ENCODE results near the gene CXADR. TPM values are rescaled to one million over a fixed set of nuclear protein-coding genes. Genes with fewer than 3 reads are reported as not detected.
"Not testable (repeated sequence)": the region's sequence is repeated elsewhere in the genome, so short reads cannot be mapped to it uniquely, and the experiment has no call there.

CXADR gene
- total RNA-seq, 1 experiment from 2014 or later = 119 TPM

GRCh38 chr21:17513214-17514123 lies 626 bp downstream of the CXADR start:
- peak; percentile 31 for DNase-seq (ENCODE audit: low spot score)
- peak; percentile 3; the same call in 1 of the 2 replicates for ATAC-seq
- peak overlapping the region; percentile 85 for H3K4me3 Mint-ChIP-seq
- no peaks in the 10 kb centered on the region for H3K27me3 Mint-ChIP-seq (ENCODE audit: low read depth)
- ChIA-PET CTCF (interaction anchor here (1.0 to 2.6 kb wide), 5 partner anchors 23 to 105 kb away, joined by 3 to 11 read pairs (median 4); no protein-coding TSS in a partner anchor), POLR2A (interaction anchor here (0.8 to 0.9 kb wide), 2 partner anchors 15 to 41 kb away, joined by 3 read pairs; no protein-coding TSS in a partner anchor)
- H3K9me3 Mint-ChIP-seq = no peaks in the 10 kb centered on the region
- H3K36me3 Mint-ChIP-seq = peaks cover 21% of the 10 kb centered on the region
- peaks cover 55% of the 10 kb centered on the region for H3K4me1 Mint-ChIP-seq
- TF ChIP-seq SMAD3 (CRISPR knock-in tag; IDR thresholded peaks at IDR 0.05; ENCODE audit: borderline replicate concordance) = 0 out of 2 replicates have a peak, but pooled peaks have one; percentile 3
- no peak for TF ChIP-seq SOX15 (CRISPR knock-in tag; IDR thresholded peaks at IDR 0.05)
- TF ChIP-seq, protein P1, sequence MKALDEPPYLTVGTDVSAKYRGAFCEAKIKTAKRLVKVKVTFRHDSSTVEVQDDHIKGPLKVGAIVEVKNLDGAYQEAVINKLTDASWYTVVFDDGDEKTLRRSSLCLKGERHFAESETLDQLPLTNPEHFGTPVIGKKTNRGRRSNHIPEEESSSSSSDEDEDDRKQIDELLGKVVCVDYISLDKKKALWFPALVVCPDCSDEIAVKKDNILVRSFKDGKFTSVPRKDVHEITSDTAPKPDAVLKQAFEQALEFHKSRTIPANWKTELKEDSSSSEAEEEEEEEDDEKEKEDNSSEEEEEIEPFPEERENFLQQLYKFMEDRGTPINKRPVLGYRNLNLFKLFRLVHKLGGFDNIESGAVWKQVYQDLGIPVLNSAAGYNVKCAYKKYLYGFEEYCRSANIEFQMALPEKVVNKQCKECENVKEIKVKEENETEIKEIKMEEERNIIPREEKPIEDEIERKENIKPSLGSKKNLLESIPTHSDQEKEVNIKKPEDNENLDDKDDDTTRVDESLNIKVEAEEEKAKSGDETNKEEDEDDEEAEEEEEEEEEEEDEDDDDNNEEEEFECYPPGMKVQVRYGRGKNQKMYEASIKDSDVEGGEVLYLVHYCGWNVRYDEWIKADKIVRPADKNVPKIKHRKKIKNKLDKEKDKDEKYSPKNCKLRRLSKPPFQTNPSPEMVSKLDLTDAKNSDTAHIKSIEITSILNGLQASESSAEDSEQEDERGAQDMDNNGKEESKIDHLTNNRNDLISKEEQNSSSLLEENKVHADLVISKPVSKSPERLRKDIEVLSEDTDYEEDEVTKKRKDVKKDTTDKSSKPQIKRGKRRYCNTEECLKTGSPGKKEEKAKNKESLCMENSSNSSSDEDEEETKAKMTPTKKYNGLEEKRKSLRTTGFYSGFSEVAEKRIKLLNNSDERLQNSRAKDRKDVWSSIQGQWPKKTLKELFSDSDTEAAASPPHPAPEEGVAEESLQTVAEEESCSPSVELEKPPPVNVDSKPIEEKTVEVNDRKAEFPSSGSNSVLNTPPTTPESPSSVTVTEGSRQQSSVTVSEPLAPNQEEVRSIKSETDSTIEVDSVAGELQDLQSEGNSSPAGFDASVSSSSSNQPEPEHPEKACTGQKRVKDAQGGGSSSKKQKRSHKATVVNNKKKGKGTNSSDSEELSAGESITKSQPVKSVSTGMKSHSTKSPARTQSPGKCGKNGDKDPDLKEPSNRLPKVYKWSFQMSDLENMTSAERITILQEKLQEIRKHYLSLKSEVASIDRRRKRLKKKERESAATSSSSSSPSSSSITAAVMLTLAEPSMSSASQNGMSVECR (CRISPR knock-in tag; IDR thresholded peaks at IDR 0.05; ENCODE audit: borderline replicate concordance) = peak; percentile 9; the same call in 1 of the 2 replicates
- TF ChIP-seq, protein P2, sequence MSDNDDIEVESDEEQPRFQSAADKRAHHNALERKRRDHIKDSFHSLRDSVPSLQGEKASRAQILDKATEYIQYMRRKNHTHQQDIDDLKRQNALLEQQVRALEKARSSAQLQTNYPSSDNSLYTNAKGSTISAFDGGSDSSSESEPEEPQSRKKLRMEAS (CRISPR knock-in tag; IDR thresholded peaks at IDR 0.05) = no peak
- H3K27ac Mint-ChIP-seq = peak overlapping the region; percentile 96

- peaks cover 63% of the 10 kb centered on the region for H3K4me1 Mint-ChIP-seq
- no peak for DNase-seq (ENCODE audit: low spot score)
- CTCF ChIA-PET = interaction anchor here (1.0 to 2.6 kb wide), 2 partner anchors 40 to 71 kb away, joined by 4 to 11 read pairs; no protein-coding TSS in a partner anchor
These were observed 1.4 kb downstream of the CXADR start for GRCh38 chr21:17514124-17514845.

GRCh38 chr21:17517008-17517407 lies 4.2 kb downstream of the CXADR start:
- H3K27me3 Mint-ChIP-seq (ENCODE audit: low read depth); POLR2A ChIA-PET; CTCF ChIA-PET; ATAC-seq; H3K4me3 Mint-ChIP-seq; H3K9me3 Mint-ChIP-seq; H3K27ac Mint-ChIP-seq; DNase-seq (ENCODE audit: low spot score): not testable (repeated sequence)
- peaks cover 64% of the 10 kb centered on the region for H3K4me1 Mint-ChIP-seq
- H3K36me3 Mint-ChIP-seq = peaks cover 22% of the 10 kb centered on the region

More at GRCh38 chr21:17514124-17514845, 1.4 kb downstream of the CXADR start:
- Mint-ChIP-seq H3K27ac (peak overlapping the region; percentile 96), H3K4me3 (peak overlapping the region; percentile 85), H3K36me3 (peaks cover 22% of the 10 kb centered on the region), H3K9me3 (no peaks in the 10 kb centered on the region), H3K27me3 (ENCODE audit: low read depth) (no peaks in the 10 kb centered on the region)
- TF ChIP-seq, protein P3, sequence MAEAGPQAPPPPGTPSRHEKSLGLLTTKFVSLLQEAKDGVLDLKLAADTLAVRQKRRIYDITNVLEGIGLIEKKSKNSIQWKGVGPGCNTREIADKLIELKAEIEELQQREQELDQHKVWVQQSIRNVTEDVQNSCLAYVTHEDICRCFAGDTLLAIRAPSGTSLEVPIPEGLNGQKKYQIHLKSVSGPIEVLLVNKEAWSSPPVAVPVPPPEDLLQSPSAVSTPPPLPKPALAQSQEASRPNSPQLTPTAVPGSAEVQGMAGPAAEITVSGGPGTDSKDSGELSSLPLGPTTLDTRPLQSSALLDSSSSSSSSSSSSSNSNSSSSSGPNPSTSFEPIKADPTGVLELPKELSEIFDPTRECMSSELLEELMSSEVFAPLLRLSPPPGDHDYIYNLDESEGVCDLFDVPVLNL (CRISPR knock-in tag; IDR thresholded peaks at IDR 0.05; ENCODE audit: borderline replicate concordance, low read depth) = no peak
- TF ChIP-seq FOXK1 (CRISPR knock-in tag; IDR thresholded peaks at IDR 0.05) = peak; percentile 47; the same call in 1 of the 2 replicates
- peak; percentile 34 for ATAC-seq
- POLR2A ChIA-PET = interaction anchor here (0.8 kb wide), 1 partner anchor 14 kb away, joined by 3 read pairs; no protein-coding TSS in a partner anchor

DNA sequence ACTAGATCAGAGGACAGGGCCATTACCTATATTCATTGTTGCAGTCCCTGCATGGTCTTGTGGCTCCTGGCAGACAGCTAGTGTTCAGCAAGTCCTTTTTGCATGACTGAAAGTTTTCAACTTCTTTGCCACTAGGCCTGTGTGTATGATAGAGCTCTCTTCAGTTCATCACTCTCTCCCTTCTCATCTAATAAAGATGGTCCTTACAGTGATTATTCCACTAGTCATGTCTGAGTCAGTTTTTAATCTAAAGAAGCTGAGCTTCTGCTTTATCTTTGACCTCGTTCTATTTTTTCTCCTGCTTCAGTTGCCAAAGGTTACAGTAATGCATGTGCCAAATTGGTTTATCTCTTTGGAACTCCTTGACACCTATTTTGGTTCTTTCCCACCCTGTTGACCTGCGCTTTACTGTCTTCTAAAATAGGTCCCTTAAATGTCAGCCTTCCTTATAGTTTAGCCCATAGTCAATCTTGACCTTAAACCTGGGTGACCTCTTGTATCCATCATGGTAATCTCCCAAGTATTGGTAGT lies 6.4 kb downstream of the CXADR start:
- POLR2A ChIA-PET = interaction anchor here (0.9 kb wide), 1 partner anchor 132 kb away, joined by 5 read pairs; no protein-coding TSS in a partner anchor
- DNase-seq (ENCODE audit: low spot score) (no peak), ATAC-seq (no peak)
- Mint-ChIP-seq H3K27ac (peak overlapping the region; percentile 66), H3K27me3 (ENCODE audit: low read depth) (no peaks in the 10 kb centered on the region), H3K36me3 (peaks cover 23% of the 10 kb centered on the region), H3K4me1 (peaks cover 71% of the 10 kb centered on the region), H3K9me3 (no peaks in the 10 kb centered on the region), H3K4me3 (no peak overlapping the region)
- CTCF ChIA-PET = interaction anchor here (1.6 kb wide), 1 partner anchor 35 kb away, joined by 7 read pairs; no protein-coding TSS in a partner anchor
- no peak for TF ChIP-seq ELF4 (CRISPR knock-in tag; IDR thresholded peaks at IDR 0.05; ENCODE audit: low read depth)
- no peak for TF ChIP-seq SMAD3 (CRISPR knock-in tag; IDR thresholded peaks at IDR 0.05; ENCODE audit: borderline replicate concordance)
- no peak for TF ChIP-seq ZMAT4 (CRISPR knock-in tag; IDR thresholded peaks at IDR 0.05)
- no peak for TF ChIP-seq ZNF263 (CRISPR knock-in tag; IDR thresholded peaks at IDR 0.05; ENCODE audit: low read depth)
- TF ChIP-seq ZNF121 (CRISPR knock-in tag; IDR thresholded peaks at IDR 0.05) = no peak
- no peak for TF ChIP-seq CREM (CRISPR knock-in tag; IDR thresholded peaks at IDR 0.05)
- TF ChIP-seq, protein P4, sequence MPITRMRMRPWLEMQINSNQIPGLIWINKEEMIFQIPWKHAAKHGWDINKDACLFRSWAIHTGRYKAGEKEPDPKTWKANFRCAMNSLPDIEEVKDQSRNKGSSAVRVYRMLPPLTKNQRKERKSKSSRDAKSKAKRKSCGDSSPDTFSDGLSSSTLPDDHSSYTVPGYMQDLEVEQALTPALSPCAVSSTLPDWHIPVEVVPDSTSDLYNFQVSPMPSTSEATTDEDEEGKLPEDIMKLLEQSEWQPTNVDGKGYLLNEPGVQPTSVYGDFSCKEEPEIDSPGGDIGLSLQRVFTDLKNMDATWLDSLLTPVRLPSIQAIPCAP (CRISPR knock-in tag; IDR thresholded peaks at IDR 0.05) = no peak
- TF ChIP-seq TP53 (CRISPR knock-in tag; IDR thresholded peaks at IDR 0.05) = no peak
- TF ChIP-seq, protein P5, sequence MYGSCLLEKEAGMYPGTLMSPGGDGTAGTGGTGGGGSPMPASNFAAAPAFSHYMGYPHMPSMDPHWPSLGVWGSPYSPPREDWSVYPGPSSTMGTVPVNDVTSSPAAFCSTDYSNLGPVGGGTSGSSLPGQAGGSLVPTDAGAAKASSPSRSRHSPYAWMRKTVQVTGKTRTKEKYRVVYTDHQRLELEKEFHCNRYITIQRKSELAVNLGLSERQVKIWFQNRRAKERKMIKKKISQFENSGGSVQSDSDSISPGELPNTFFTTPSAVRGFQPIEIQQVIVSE (CRISPR knock-in tag; IDR thresholded peaks at IDR 0.05; ENCODE audit: borderline replicate concordance) = no peak
- TF ChIP-seq ZNF671 (CRISPR knock-in tag; IDR thresholded peaks at IDR 0.05) = no peak

Measured in WTC11 (cell line).